Left lung (tissue), 10 donors: Measurements from ENCODE around the gene PCSK2. TPM values are rescaled to one million over a fixed set of nuclear protein-coding genes. Genes with fewer than 3 reads are reported as not detected.
A peak's percentile ranks its signal among the peaks of the same experiment; 100 is the strongest.

Experiments used
- ATAC-seq: fragments of 200-7000 bp; cut with Tn5 transposase; one replicate; pipeline ENCODE4 v1.9.1; 2020; ENCODE audit warnings: moderate library complexity
- DNase-seq, 4 donors: peaks; one replicate each; pipeline ENCODE4 v3.0.0-alpha.2; 2013 to 2020
- H3K27ac ChIP-seq, 2 donors: fragments of 200-600 bp; sonication (generic) in 1 of 2; one replicate each; pipeline versions ENCODE4 v1.5.0 to v1.8.0; 2020 to 2021
- H3K27me3 ChIP-seq, 2 donors: fragments of 200-600 bp; sonication (generic) in 1 of 2; one replicate each; pipeline versions ENCODE4 v1.5.0 to v1.8.0; 2020 to 2021
- H3K36me3 ChIP-seq, 2 donors: fragments of 200-600 bp; sonication (generic) in 1 of 2; one replicate each; pipeline versions ENCODE4 v1.5.0 to v1.8.0; 2020 to 2021
- H3K4me1 ChIP-seq, 2 donors: fragments of 200-600 bp; one replicate each; pipeline ENCODE4 v1.8.0; 2021
- H3K4me3 ChIP-seq, 2 donors: fragments of 200-600 bp; sonication (generic) in 1 of 2; one replicate each; pipeline versions ENCODE4 v1.5.0 to v1.8.0; 2020 to 2021; ENCODE audit warnings: mild to moderate bottlenecking in 1 of 2
- H3K9me3 ChIP-seq, 2 donors: fragments of 200-600 bp; sonication (generic) in 1 of 2; one replicate each; pipeline versions ENCODE4 v1.5.0 to v1.8.0; 2020 to 2021
- CTCF ChIP-seq, 2 donors: fragments of 200-600 bp; sonication (generic) in 1 of 2; IDR thresholded peaks; one replicate each; pipeline versions ENCODE4 v1.5.0 to v1.8.0; 2021; ENCODE audit warnings: antibody characterized with exemption in 2 of 2
- intact Hi-C, 2 donors: fragments of 100-400 bp; cut with DNase I; formaldehyde crosslinking; loops; one replicate each; pipeline versions ENCODE4 v1.11.2 to v1.14.2; 2022
- polyA plus RNA-seq, 6 donors: library from polyadenylated mRNA; unstranded; fragments of 120-200 nt; gene quantifications; one replicate each; pipeline ENCODE4 v1.2.1, GENCODE V29; 2013; ENCODE audit not compliant: insufficient read length in 6 of 6
- total RNA-seq, 2 donors: library from RNA; stranded (reverse); fragmentation: NEBNext Ultra II Directional; extraction: Animal tissue kit (Norgen Biotek cat#: 25700); gene quantifications; one replicate each; pipeline ENCODE4 v1.2.1, GENCODE V29; 2021
- donor health status: DM: no; HTN: yes; CAD: no.
- donor health status: DM: no; HTN: no; CAD: no.

PCSK2 gene
- total and polyA plus RNA-seq, 8 donors = 0.32 to 33.4 (median 0.65) TPM

- no peak for DNase-seq
- H3K9me3 ChIP-seq = no peaks in the 10 kb centered on the region
Observed at GRCh38 chr20:17427638-17428037, 200.8 kb downstream of the PCSK2 start.

GRCh38 chr20:17430125-17430950 is 203.5 kb downstream of the PCSK2 start:
- Histone ChIP-seq H3K36me3 (no peaks in the 10 kb centered on the region), H3K27ac (no peak overlapping the region), H3K9me3 (no peaks in the 10 kb centered on the region), H3K4me3 (no peak overlapping the region), H3K27me3 (peaks cover 0 to 8% of the 10 kb centered on the region in 2 donors), H3K4me1 (no peaks in the 10 kb centered on the region)
- intact Hi-C loops = loop anchor here in 1 of 2 donors (5.0 kb wide), 1 partner anchor 628 kb away; no protein-coding TSS in a partner anchor
- DNase-seq = no peak
- ATAC-seq = no peak
- no peak for TF ChIP-seq CTCF (IDR thresholded peaks at IDR 0.05)

More at GRCh38 chr20:17427638-17428037, 200.8 kb downstream of the PCSK2 start:
- H3K27ac ChIP-seq = no peak overlapping the region
- intact Hi-C loops = no loop called here
- no peak for ATAC-seq
- H3K27me3 ChIP-seq = peaks cover 0 to 5% of the 10 kb centered on the region in 2 donors
- H3K4me1 ChIP-seq = no peaks in the 10 kb centered on the region
- no peaks in the 10 kb centered on the region for H3K36me3 ChIP-seq
- TF ChIP-seq CTCF (IDR thresholded peaks at IDR 0.05) = no peak
- H3K4me3 ChIP-seq = no peak overlapping the region

GRCh38 chr20:17431621-17432364 is 205.0 kb downstream of the PCSK2 start:
- intact Hi-C loops = loop anchor here in 1 of 2 donors (5.0 kb wide), 1 partner anchor 629 kb away; no protein-coding TSS in a partner anchor

GRCh38 chr20:17436664-17437063 is 209.8 kb downstream of the PCSK2 start:
- Histone ChIP-seq H3K27me3 (peaks cover 0 to 22% of the 10 kb centered on the region in 2 donors), H3K27ac (no peak overlapping the region), H3K36me3 (no peaks in the 10 kb centered on the region), H3K4me3 (no peak overlapping the region), H3K4me1 (no peaks in the 10 kb centered on the region), H3K9me3 (no peaks in the 10 kb centered on the region)
- no peak for ATAC-seq
- no peak for TF ChIP-seq CTCF (IDR thresholded peaks at IDR 0.05)
- intact Hi-C loops = no loop called here
- DNase-seq = no peak

More at GRCh38 chr20:17431621-17432364, 205.0 kb downstream of the PCSK2 start:
- Histone ChIP-seq H3K4me3 (no peak overlapping the region), H3K4me1 (no peaks in the 10 kb centered on the region), H3K27ac (no peak overlapping the region), H3K9me3 (no peaks in the 10 kb centered on the region), H3K36me3 (no peaks in the 10 kb centered on the region), H3K27me3 (peaks cover 0 to 17% of the 10 kb centered on the region in 2 donors)
- DNase-seq (peak in 2 of 4 donors; percentile 37 to 70), ATAC-seq (peak; percentile 76)
- TF ChIP-seq CTCF (IDR thresholded peaks at IDR 0.05) = peak; percentile 76 to 85

- H3K27ac ChIP-seq = no peak overlapping the region
- no peak for ATAC-seq
- no peak overlapping the region for H3K4me3 ChIP-seq
- no peaks in the 10 kb centered on the region for H3K36me3 ChIP-seq
- TF ChIP-seq CTCF (IDR thresholded peaks at IDR 0.05) = no peak
- H3K27me3 ChIP-seq = peaks cover 0 to 28% of the 10 kb centered on the region in 2 donors
- no peaks in the 10 kb centered on the region for H3K4me1 ChIP-seq
- intact Hi-C loops = no loop called here
- DNase-seq = no peak
- peaks cover 0 to 1% of the 10 kb centered on the region in 2 donors for H3K9me3 ChIP-seq
Observed at GRCh38 chr20:17437251-17437650, 210.4 kb downstream of the PCSK2 start.
